GM21381 (cell line): ENCODE measurements around the gene SULF2.
"Not testable (repeated sequence)": the region's sequence is repeated elsewhere in the genome, so short reads cannot be mapped to it uniquely, and the experiment has no call there.

ENCODE experiments used
- ATAC-seq: cut with Tn5 transposase; IDR thresholded peaks from one replicate; pipeline ENCODE4 v1.9.1; 2021; ENCODE audit warnings: mild to moderate bottlenecking, moderate library complexity; ENCODE audit not compliant: unreplicated experiment

SULF2 gene

DNA sequence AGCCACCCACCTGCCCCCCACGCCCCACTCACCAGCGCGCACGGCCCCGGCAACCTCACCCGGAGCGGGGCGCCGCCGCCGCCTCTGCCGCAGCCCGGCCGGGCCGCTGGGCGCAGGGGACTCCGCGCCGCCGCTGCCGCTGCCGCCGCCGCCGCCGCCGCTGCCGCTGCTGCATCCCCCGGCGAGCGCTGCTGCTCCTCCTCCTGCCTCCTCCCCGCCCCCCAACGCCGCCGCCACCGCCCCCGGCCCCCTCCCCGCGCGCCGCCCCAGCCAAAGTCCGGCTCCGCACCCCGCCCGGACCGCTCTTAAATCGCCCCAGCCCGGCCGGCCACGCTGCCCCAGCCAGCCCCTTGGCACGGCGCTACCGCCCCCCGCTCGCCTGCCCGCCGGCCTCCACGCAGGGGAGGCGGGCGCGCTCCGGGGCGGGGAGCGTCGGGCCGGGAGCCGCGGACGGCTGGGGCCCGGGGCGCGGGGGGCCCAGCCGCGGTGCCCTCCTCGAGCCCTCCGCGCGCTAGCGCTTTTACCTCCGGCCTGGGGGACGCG is at the start of gene SULF2:
SULF2 (minus strand) TSS at position 171 of the 543 bp plus-strand sequence. CDS start 28,118 bp downstream, outside the sequence.
- ATAC-seq: no peak

DNA sequence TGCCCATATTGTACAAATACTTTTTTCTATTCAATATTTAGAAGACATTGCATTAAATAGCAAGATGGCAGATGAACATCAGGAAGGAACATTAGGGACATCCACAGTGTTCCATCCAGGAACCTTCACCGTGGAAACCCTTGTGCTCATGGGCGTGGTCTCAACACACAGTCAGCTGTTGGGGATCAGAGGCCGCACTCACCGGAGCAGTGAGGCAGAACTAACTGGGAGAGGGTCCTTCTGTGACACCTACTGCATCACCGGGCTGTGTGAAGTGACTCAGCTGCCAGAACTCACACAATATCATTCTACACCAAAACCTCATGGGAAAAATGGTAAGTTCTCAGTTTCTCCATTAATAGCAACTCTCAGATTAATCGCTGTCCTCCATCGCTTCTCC is 46.4 kb upstream of the SULF2 start:
- not testable (repeated sequence) for ATAC-seq

GRCh38 chr20:47826716-47827115 is 41.4 kb upstream of the SULF2 start:
- ATAC-seq: not testable (repeated sequence)

- not testable (repeated sequence) for ATAC-seq
Observed at GRCh38 chr20:47826006-47826405, 40.7 kb upstream of the SULF2 start.

DNA sequence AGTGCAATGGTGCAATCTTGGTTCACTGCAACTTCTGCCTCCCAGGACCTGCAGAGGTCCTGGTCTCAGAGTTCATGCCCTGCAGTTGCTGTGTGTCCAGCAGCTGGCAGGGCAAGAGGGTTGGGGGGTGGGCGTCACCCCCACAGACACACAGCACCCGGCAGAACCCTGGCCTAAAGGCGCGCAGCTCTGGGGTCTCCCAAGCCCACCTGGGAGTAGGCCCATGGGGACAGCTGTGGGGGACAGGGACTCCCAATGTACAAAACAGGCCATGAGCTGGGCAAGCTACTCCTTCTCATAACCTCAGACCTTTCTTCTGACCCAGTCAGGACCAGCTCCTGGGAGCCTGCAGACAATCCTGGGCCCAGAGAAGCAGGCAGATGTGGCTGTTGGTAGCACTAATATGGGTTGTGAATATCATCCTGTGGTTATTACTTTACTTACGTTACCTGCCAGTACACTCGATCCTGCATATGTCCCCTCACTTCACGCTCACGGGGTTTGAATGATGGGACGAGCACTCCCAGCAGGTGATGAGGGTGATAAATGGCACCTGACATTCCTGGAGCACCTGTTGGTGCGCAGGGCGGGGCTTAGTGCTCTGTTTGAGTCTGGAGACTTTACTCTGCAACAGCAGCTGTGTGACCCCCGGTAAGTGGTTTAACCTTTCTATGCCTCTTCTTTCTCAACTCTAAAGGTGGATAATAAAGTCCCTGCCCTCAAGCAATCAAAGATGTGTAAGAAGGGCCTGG is 39.9 kb upstream of the SULF2 start:
- ATAC-seq: no peak

- ATAC-seq: not testable (repeated sequence)
Observed at GRCh38 chr20:47823941-47824340, 38.7 kb upstream of the SULF2 start.

DNA sequence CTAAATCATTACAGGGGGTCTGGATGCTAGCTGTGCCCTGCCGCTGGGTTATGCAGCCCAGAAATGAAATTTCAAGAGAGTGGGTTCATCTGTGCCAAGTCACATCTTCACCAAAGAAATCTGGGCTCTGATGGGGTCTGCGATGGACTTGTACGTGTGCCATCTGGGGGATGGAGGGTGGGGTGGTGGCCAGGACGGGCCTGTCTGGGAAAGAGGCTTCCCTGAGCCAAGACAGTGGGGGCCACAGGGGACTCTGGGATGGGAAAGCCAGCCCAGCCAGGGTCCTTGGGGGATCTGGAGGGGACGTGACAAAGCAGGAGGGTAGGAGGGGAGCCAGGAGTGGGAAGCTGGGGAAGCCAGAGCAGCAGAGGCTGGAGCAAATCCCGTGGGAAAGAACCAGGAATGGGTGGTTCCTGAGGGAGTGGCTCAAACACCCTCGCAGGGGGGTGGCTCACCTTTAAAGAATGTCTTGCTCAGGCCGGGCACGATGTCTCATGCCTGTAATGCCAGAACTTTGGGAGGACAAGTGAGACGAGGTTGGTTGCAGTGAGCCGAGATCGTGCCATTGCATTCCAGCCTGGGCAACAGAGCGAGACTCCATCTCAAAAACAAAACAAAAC is 36.3 kb upstream of the SULF2 start:
- ATAC-seq: no peak

DNA sequence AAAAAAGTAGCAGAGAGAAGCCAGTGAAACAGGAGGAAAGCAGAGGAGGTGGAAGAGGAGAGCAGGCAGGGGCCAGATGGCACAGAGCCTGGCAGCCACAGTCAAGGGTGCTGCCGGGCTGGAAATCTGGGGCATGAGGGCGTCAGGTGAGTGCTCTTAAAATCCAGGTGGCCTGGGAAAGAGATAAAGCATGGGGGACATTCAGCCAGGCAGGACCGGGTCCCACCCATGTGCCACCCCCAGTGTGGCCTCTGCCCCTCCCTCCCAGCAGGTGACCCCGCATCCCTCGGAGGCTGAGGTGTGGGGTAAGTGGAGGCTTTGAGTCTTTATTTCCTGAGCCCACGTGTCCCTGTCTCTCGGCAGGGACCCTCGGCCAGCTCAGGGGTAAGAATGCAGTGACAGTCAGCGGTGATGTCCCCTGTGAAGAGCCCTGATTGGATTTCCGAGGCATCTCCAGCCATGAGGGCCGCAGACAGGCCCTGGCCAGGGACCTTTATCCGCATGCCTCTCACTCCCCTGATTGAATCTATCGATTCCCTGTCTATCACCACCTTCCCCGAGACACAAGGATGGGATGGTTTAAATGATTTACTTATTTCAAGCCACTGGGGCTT is 33.8 kb upstream of the SULF2 start:
- no peak for ATAC-seq

- ATAC-seq: no peak
Observed at GRCh38 chr20:47818466-47818865, 33.2 kb upstream of the SULF2 start.

- ATAC-seq: no peak
Observed at GRCh38 chr20:47818016-47818415, 32.7 kb upstream of the SULF2 start.

DNA sequence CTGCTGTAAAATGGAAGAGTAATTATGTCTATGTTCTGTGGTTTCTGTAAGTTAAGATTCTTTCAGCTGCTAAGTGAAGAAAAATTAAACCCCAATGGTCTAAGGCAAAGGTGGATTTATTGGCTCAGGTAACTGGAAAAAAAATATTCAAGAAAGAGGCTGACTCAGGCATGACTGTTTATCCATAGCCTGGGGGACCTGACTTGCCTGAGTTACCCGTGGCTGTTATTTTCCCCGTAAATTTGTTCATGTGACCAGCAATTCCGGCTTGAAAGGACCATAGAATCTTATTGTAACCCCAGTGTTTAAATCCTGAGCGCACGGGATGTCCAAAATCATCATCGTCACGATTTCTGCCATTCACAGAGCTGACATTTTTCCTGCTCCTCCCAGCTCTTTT is 32.3 kb upstream of the SULF2 start:
- no peak for ATAC-seq

- no peak for ATAC-seq
Observed at GRCh38 chr20:47816487-47817451, 31.5 kb upstream of the SULF2 start.

DNA sequence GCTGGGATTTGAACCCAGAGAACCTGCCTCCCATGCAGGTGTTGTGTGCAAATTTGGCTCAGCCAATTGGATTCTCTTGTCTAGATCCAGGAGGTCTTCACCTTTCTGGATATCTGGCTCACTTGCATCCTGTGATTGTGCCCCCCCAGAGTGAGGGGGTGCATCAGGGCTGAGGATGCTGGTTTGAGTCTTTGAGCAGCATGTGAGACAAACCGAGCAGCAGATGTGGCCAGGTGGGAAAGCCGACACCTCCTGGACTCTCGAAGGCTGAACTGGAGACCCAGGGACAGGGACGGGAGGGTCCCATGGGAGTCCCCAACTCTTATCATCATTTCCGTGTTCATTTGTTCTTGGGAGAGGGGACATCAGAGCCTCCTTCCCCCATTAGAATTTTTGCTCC is 30.6 kb upstream of the SULF2 start:
- no peak for ATAC-seq

DNA sequence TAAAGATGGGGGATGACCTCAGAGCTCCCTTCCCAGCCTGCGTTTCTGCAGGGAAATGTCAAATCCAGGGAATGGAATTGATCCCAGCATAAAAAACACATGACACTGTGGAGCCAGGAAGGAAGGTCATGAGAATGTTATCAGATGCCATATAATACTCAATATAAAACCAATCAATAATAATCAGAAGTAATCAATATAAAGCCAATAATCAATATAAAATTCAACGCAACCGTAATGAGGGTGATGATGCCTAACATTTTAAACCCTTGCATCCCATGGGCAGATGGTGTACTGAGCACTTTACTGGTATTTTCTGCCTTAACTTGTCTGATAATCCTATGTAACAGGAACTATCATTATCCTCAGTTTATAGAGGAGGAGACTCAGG is 30.1 kb upstream of the SULF2 start:
- ATAC-seq: no peak

DNA sequence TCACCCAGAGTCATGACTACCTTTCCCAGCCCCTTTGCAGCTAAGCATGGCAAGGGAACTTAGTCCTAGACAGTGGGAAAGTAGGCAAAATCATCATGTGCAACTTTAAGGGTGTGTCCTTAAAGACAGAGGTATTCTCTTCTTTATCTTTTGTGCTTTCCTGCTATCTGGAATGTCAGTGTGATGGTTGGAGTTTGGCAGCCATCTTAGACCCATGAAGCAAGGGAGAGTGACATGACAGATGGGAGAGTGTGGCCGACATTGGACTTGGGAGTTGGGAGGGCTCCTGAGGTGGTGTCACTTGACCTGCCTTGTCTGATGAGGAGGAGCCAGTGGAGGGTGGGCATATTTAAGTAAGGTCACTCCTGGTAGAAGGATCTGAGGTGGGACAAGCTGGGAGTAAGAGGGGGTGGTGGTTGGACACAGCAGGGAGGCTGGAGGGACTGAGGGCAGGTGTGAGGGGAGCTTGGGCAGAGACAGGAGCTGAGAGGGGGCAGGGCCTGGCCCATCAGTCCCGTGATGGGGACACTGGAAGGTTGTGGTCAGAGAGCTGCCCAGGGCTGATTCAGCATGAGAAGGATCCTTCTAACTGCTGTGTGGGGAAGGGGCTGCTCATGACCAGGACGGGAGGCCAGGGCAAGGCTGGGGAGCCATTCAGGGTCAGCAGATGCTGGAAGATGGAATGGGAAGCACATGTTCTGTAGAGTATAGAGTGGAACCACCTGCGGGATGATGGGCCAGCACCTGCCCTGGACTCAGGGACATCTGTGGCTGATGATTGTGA is 29.5 kb upstream of the SULF2 start:
- no peak for ATAC-seq

- no peak for ATAC-seq
Observed at GRCh38 chr20:47810721-47811347, 25.6 kb upstream of the SULF2 start.

DNA sequence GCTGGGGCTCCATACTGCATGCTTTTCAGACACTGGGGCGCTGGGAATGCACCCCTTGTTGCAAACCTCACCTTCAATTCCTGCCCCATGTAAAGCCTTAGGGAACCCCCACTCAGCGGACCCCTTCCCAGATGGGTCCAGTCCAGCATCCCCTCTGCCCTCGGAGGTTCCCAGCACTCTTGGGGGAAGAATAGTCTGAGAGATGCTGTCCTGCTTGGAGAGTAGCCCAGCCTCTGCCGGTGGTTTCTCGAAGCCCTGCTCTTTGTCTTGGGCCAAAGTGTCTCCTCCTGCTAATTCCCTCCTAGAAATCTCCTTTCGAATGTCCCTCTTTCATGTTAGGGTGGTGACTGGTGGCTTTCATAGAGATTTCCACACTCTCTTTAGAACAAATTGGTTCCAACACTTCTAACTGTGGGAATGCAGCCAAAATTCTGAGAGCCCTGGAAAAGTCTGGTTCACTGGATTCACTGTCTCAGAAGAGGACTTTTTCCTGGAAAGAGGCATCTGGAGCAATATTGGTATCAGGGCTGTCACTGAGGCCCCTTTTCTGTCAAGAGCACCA is 24.9 kb upstream of the SULF2 start:
- ATAC-seq: no peak

GRCh38 chr20:47809161-47809960 is 24.1 kb upstream of the SULF2 start:
- ATAC-seq: no peak
